CD4-positive, alpha-beta T cell treated with Interleukin-4 for 1 hour (primary cell): ENCODE data around the gene TIMM10B.
"Not testable (repeated sequence)": the region's sequence is repeated elsewhere in the genome, so short reads cannot be mapped to it uniquely, and the experiment has no call there.

Source experiments
- DNase-seq, 2 donors: peaks; one replicate each; pipeline ENCODE4 v3.0.0-alpha.2; 2020 to 2022

Gene TIMM10B

GRCh38 chr11:6520265-6520664, 39.0 kb downstream of the TIMM10B start:
- DNase-seq = no peak

GRCh38 chr11:6521946-6522345, 40.6 kb downstream of the TIMM10B start:
- DNase-seq = not testable (repeated sequence)

- DNase-seq = no peak
Observed at GRCh38 chr11:6523253-6523652, 42.0 kb downstream of the TIMM10B start.

DNA sequence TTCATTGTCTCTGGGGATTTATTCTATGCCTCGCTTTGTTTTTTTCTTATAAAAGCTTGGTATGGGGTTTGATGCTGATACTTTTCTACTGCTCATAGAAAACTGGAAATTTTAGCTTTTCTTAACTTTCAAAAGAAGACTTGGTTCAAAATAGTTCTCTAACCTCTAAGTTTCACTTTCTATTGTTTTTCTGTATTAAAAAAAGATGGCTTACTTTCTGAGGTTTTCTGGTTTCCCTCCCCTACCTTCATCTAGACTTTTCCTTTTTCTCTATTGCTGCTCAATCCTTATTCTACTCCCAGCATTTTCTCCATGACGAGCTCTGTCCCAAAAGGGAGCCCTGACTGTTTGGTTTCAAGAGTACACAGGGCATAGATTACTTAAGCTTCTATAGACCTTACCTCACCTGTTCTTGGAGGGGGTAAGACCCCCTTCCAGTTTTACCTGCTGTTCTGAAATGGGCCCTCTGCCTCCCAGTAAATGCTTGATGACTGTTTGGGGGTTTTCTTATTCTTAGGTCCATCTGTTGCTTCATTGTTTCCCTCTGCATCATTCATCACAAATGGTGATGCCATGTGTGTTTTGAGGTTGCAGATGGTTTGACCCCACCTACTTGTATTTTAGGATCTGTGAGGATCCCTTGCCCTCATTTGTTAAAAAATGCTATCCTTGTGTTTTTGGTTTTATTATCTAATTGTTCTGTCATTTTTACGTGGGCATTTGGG, 45.3 kb downstream of the TIMM10B start:
- DNase-seq = peak in 1 of 2 donors; percentile 2

DNA sequence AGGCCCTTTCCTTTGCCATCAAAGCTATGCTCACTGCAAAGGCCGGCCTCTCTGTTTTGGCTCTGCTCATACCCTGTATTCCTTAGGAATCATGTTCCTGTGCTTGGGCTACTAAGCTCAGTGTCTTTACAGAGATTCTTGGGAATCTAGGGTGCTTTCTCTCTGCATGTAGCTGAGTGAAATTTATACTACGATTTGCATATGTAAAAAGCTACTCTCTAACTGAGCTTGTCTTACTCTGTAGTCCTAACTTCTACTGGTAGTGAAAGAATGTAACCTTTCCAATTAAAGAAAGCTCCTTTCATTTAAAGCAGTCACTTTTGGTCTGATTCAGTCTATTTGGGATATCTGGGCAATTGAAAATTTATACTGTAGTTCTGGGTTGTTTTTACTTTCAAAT, 48.0 kb downstream of the TIMM10B start:
- no peak for DNase-seq

DNA sequence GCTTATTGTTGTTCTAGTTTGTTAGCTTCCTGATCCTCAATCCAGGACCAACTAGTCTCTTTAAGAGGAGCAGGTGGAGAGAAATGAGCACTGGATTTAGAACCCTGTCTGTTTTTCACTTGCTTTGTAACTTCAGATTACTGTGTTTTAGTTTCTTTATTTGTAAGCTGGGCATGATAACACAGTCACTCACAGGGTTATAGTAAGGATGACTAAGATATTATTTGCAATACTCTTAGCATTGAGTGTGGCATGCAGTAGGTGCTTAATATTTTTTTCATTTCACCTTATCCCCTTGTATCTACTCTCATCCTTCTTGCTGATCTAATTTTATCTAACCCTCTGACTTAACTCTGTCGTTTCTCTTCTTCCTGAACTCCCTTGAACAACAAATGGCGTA, 49.5 kb downstream of the TIMM10B start:
- DNase-seq = no peak

- peak in 1 of 2 donors; percentile 61 for DNase-seq
Observed at GRCh38 chr11:6531267-6531752, 50.0 kb downstream of the TIMM10B start.
